ENCODE results near the gene BHMT. TPM values are rescaled to one million over a fixed set of nuclear protein-coding genes. Genes with fewer than 3 reads are reported as not detected.

The BHMT gene
- total and polyA plus RNA-seq, 2 experiments from 2014 or later, result 2.6 to 4.2 TPM

GRCh38 chr5:79080804-79081203 lies 30.8 kb upstream of the BHMT start:
- H3K4me1 Mint-ChIP-seq, result peaks cover 5% of the 10 kb centered on the region; the same call in 1 of the 3 replicates
- no peak overlapping the region for H3K27ac ChIP-seq (ENCODE audit: low read depth)
- H2AFZ ChIP-seq, result no peak overlapping the region
- H3K27ac Mint-ChIP-seq, result no peak overlapping the region
- TF ChIP-seq CTCF (conservative IDR thresholded peaks at IDR 0.05; ENCODE audit: low read depth in 2 of 2) (no peak), CREB1 (CRISPR knock-in tag; IDR thresholded peaks at IDR 0.05; ENCODE audit: low read depth) (no peak), ZNF331 (CRISPR knock-in tag; IDR thresholded peaks at IDR 0.05; ENCODE audit: low read depth) (no peak), NANOG (IDR thresholded peaks at IDR 0.05; ENCODE audit: borderline replicate concordance) (no peak), EZH2 (IDR thresholded peaks at IDR 0.05; ENCODE audit: low read depth, unreplicated experiment) (no peak), JUNB (IDR thresholded peaks at IDR 0.05; ENCODE audit: unreplicated experiment) (no peak), STAT1 (IDR thresholded peaks at IDR 0.05; ENCODE audit: unreplicated experiment) (no peak), EZH2phosphoT487 (IDR thresholded peaks at IDR 0.05; ENCODE audit: unreplicated experiment) (no peak), REST (IDR thresholded peaks at IDR 0.05; ENCODE audit: unreplicated experiment) (no peak), ZNF114 (CRISPR knock-in tag; IDR thresholded peaks at IDR 0.05) (no peak), ZNF462 (CRISPR knock-in tag; IDR thresholded peaks at IDR 0.05) (no peak), POLR2AphosphoS5 (IDR thresholded peaks at IDR 0.05; ENCODE audit: low read depth) (no peak), ETS1 (IDR thresholded peaks at IDR 0.05) (no peak)
- H3K79me2 ChIP-seq (replicated peaks; ENCODE audit: insufficient read depth), result no peaks in the 10 kb centered on the region
- no peaks in the 10 kb centered on the region for H3K4me1 ChIP-seq (ENCODE audit: insufficient read depth)
- no peaks in the 10 kb centered on the region for H3F3A ChIP-seq (replicated peaks; ENCODE audit: low read depth)
- H3K4me3 Mint-ChIP-seq, result no peak overlapping the region
- no peaks in the 10 kb centered on the region for H3K9me2 ChIP-seq (ENCODE audit: insufficient read depth)
- ATAC-seq (no peak), DNase-seq (ENCODE audit: low spot score) (no peak)
- no peaks in the 10 kb centered on the region for H3K27me3 ChIP-seq (ENCODE audit: insufficient read depth)
- no peaks in the 10 kb centered on the region for H3K36me3 ChIP-seq (ENCODE audit: insufficient read depth)
- H3K4me2 ChIP-seq, result no peak overlapping the region
- no peak overlapping the region for H3K4me3 ChIP-seq
- H4K20me1 ChIP-seq (replicated peaks; ENCODE audit: insufficient read depth), result no peaks in the 10 kb centered on the region
- H3K27me3 Mint-ChIP-seq (ENCODE audit: insufficient read depth, low read depth, poor library complexity), result no peaks in the 10 kb centered on the region
- no peaks in the 10 kb centered on the region for H3K36me3 Mint-ChIP-seq (ENCODE audit: low read depth)
- no peaks in the 10 kb centered on the region for H3K9me3 Mint-ChIP-seq

All from GM23338 (cell line).